IMR-90 (cell line): ENCODE data around the gene DDX21.

Experiments used
- BHLHE40 ChIP-seq: fragments of 150-350 bp; IDR thresholded peaks from 2 replicates; pipeline ENCODE4 v1.6.1; 2016; ENCODE audit warnings: mild to moderate bottlenecking, low read depth, low read length
- CHD1 ChIP-seq: IDR thresholded peaks from 2 replicates; pipeline ENCODE4 v1.6.1; 2012; ENCODE audit warnings: low read depth, low read length, improper control_type of control experiment
- FOS ChIP-seq: fragments of 150-350 bp; IDR thresholded peaks from 2 replicates; pipeline ENCODE4 v1.6.1; 2016; ENCODE audit warnings: low read depth, low read length
- MAFK ChIP-seq: IDR thresholded peaks from 2 replicates; pipeline ENCODE4 v1.6.1; 2012; ENCODE audit warnings: low read depth, low read length, improper control_type of control experiment
- MXI1 ChIP-seq: IDR thresholded peaks from 2 replicates; pipeline ENCODE4 v1.6.1; 2012; ENCODE audit warnings: low read depth, mild to moderate bottlenecking, low read length, moderate library complexity, borderline replicate concordance
- POLR2A ChIP-seq: IDR thresholded peaks from 2 replicates; pipeline ENCODE4 v1.6.1; 2012; ENCODE audit warnings: mild to moderate bottlenecking, low read depth, low read length
- RAD21 ChIP-seq: IDR thresholded peaks from 2 replicates; pipeline ENCODE4 v1.6.1; 2012; ENCODE audit warnings: low read length, improper control_type of control experiment
- RFX5 ChIP-seq: IDR thresholded peaks from 2 replicates; pipeline ENCODE4 v1.8.0; 2012; ENCODE audit warnings: low read depth, mild to moderate bottlenecking, low read length, moderate library complexity
- SMC3 ChIP-seq: fragments of 150-350 bp; IDR thresholded peaks from 2 replicates; pipeline ENCODE4 v1.6.1; 2016; ENCODE audit warnings: low read depth, mild to moderate bottlenecking, antibody characterized with exemption, low read length, moderate library complexity
- USF2 ChIP-seq: fragments of 150-350 bp; IDR thresholded peaks from 2 replicates; pipeline ENCODE4 v1.6.1; 2017; ENCODE audit warnings: mild to moderate bottlenecking, antibody characterized with exemption, low read length, low read depth
- TF ChIP-seq, protein P1 (sequence below): conservative IDR thresholded peaks from 2 replicates; pipeline ENCODE4 v1.5.1; 2012; ENCODE audit warnings: mild to moderate bottlenecking, low read depth, low read length, improper control_type of control experiment

DNA sequence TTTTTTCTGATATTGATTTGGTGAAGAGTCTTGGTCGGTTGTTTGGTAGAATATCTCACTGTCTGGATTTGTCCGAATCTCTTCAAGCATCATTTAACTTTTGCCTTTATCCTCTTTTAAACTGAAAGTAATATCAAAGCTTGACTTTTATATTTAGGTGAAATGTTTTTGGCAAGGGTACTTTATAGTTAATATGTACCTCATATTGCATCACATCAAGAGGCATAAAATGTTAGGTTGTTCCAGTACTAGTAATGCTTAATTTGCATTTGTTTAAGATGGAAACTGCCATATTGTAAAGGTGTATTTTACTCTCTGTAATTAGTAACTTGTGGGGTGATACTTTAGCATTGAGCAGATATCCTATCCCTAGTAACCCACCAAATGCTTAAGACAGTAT is 17.1 kb upstream of the DDX21 start:
- TF ChIP-seq RFX5 (no peak), POLR2A (no peak), BHLHE40 (no peak), FOS (no peak), MXI1 (no peak), RAD21 (no peak), MAFK (no peak), CHD1 (no peak), USF2 (no peak), SMC3 (no peak)
- TF ChIP-seq, protein P1, sequence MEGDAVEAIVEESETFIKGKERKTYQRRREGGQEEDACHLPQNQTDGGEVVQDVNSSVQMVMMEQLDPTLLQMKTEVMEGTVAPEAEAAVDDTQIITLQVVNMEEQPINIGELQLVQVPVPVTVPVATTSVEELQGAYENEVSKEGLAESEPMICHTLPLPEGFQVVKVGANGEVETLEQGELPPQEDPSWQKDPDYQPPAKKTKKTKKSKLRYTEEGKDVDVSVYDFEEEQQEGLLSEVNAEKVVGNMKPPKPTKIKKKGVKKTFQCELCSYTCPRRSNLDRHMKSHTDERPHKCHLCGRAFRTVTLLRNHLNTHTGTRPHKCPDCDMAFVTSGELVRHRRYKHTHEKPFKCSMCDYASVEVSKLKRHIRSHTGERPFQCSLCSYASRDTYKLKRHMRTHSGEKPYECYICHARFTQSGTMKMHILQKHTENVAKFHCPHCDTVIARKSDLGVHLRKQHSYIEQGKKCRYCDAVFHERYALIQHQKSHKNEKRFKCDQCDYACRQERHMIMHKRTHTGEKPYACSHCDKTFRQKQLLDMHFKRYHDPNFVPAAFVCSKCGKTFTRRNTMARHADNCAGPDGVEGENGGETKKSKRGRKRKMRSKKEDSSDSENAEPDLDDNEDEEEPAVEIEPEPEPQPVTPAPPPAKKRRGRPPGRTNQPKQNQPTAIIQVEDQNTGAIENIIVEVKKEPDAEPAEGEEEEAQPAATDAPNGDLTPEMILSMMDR = no peak
